ENCODE measurements around the gene GPRIN1.
A peak's percentile ranks its signal among the peaks of the same experiment; 100 is the strongest.

The GPRIN1 gene

GRCh38 chr5:176587398-176587797 lies 22.6 kb downstream of the GPRIN1 start (continued):
- no peak for TF ChIP-seq ZNF266 (tag by site-specific recombination; IDR thresholded peaks at IDR 0.05; ENCODE audit: low read depth)

- peak; percentile 77 for TF ChIP-seq ATF2 (tag by site-specific recombination; IDR thresholded peaks at IDR 0.05; ENCODE audit: low read depth)
- no peak for TF ChIP-seq ZXDB (tag by site-specific recombination; IDR thresholded peaks at IDR 0.05)
- CTCF ChIA-PET = interaction anchor here (0.6 to 1.2 kb wide), 3 partner anchors 9 to 253 kb away, joined by 3 to 9 read pairs (median 3); partner anchors contain the start of gene EIF4E1B
- Histone ChIP-seq H3K4me1 (ENCODE audit: control insufficient read depth, insufficient read depth, low read length) (no peaks in the 10 kb centered on the region), H3K4me3 (ENCODE audit: low read depth, low read length) (no peak overlapping the region), H3K9me3 (ENCODE audit: control insufficient read depth, insufficient read depth, low read depth, low read length) (no peaks in the 10 kb centered on the region), H3K27ac (ENCODE audit: extremely low read depth, low read depth, low read length) (no peak overlapping the region), H3K36me3 (ENCODE audit: control insufficient read depth in 2 of 2, insufficient read depth in 1 of 2, low read length in 2 of 2) (no peaks in the 10 kb centered on the region)
- POLR2A ChIA-PET = no interaction called here
Measured at GRCh38 chr5:176583076-176583475, 26.9 kb downstream of the GPRIN1 start.

DNA sequence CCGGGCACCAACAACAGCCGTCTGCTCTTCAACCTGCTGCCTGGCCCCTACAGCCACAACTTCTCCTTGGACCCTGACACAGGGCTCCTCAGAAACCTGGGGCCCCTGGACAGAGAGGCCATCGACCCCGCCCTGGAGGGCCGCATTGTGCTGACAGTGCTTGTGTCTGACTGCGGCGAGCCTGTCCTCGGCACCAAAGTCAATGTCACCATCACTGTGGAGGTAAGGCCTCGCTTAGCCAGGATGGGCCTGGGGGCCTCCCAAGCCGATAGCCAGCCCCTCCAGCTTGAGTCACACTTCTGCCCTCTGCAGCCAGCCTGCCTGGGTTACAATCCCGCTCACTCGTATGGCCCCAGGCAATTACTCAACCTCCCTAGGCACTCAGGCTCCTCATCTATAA lies 28.6 kb downstream of the GPRIN1 start:
- CTCF ChIA-PET = interaction anchor here (1.1 kb wide), 1 partner anchor 79 kb away, joined by 4 read pairs; no protein-coding TSS in a partner anchor
- H3K36me3 ChIP-seq (ENCODE audit: control insufficient read depth in 2 of 2, insufficient read depth in 1 of 2, low read length in 2 of 2) = no peaks in the 10 kb centered on the region
- TF ChIP-seq ZNF645 (tag by site-specific recombination; IDR thresholded peaks at IDR 0.05) (no peak), ZBTB49 (tag by site-specific recombination; IDR thresholded peaks at IDR 0.05; ENCODE audit: low read depth) (no peak), ZNF433 (tag by site-specific recombination; IDR thresholded peaks at IDR 0.05; ENCODE audit: low read depth) (no peak), ZNF521 (tag by site-specific recombination; IDR thresholded peaks at IDR 0.05) (no peak), CTCF (tag by site-specific recombination; IDR thresholded peaks at IDR 0.05) (no peak), ZNF501 (tag by site-specific recombination; IDR thresholded peaks at IDR 0.05) (no peak), ZNF529 (tag by site-specific recombination; IDR thresholded peaks at IDR 0.05; ENCODE audit: insufficient replicate concordance) (no peak), ZNF138 (tag by site-specific recombination; IDR thresholded peaks at IDR 0.05; ENCODE audit: borderline replicate concordance) (no peak), ZBTB44 (tag by site-specific recombination; IDR thresholded peaks at IDR 0.05) (no peak), ZFHX2 (tag by site-specific recombination; conservative IDR thresholded peaks at IDR 0.05) (no peak)
- TF ChIP-seq, protein P1, sequence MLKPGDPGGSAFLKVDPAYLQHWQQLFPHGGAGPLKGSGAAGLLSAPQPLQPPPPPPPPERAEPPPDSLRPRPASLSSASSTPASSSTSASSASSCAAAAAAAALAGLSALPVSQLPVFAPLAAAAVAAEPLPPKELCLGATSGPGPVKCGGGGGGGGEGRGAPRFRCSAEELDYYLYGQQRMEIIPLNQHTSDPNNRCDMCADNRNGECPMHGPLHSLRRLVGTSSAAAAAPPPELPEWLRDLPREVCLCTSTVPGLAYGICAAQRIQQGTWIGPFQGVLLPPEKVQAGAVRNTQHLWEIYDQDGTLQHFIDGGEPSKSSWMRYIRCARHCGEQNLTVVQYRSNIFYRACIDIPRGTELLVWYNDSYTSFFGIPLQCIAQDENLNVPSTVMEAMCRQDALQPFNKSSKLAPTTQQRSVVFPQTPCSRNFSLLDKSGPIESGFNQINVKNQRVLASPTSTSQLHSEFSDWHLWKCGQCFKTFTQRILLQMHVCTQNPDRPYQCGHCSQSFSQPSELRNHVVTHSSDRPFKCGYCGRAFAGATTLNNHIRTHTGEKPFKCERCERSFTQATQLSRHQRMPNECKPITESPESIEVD (tag by site-specific recombination; IDR thresholded peaks at IDR 0.05) = no peak

More for the DNA sequence above, 28.6 kb downstream of the GPRIN1 start:
- POLR2A ChIA-PET = interaction anchor here (0.5 kb wide), 1 partner anchor 172 kb away, joined by 4 read pairs; no protein-coding TSS in a partner anchor
- H3K4me1 ChIP-seq (ENCODE audit: control insufficient read depth, insufficient read depth, low read length) = no peaks in the 10 kb centered on the region
- no peak overlapping the region for H3K27ac ChIP-seq (ENCODE audit: extremely low read depth, low read depth, low read length)
- no peak overlapping the region for H3K4me3 ChIP-seq (ENCODE audit: low read depth, low read length)
- H3K9me3 ChIP-seq (ENCODE audit: control insufficient read depth, insufficient read depth, low read depth, low read length) = no peaks in the 10 kb centered on the region
